Naive thymus-derived CD4-positive, alpha-beta T cell (primary cell): Measurements from ENCODE around the gene APH1B. TPM values are rescaled to one million over a fixed set of nuclear protein-coding genes. Genes with fewer than 3 reads are reported as not detected.

Experiments used
- ATAC-seq: fragments of 150-1000 bp; cut with Tn5 transposase; 2 replicates; pipeline ENCODE4 v1.10.0; 2021; ENCODE audit warnings: mild to moderate bottlenecking, moderate library complexity
- CTCF ChIA-PET: fragments of 350-600 bp; sonication (Branson Sonifier 250); formaldehyde crosslinking; loops from one replicate; lab custom pipeline; 2021; ENCODE audit warnings: antibody characterized with exemption; lab: Charles Lee
- POLR2A ChIA-PET: fragments of 350-600 bp; sonication (Branson Sonifier 250); formaldehyde crosslinking; loops from one replicate; lab custom pipeline; 2021; ENCODE audit warnings: antibody characterized with exemption, inconsistent platforms; lab: Charles Lee
- DNase-seq, 9 donors: peaks; one replicate each; pipeline versions ENCODE4 v3.0.0 to v3.0.0-alpha.2; 2020 to 2022; ENCODE audit warnings: mixed read lengths in 1 of 9
- H3K27ac ChIP-seq: one replicate; pipeline ENCODE4 v1.7.0; 2013; ENCODE audit warnings: mild to moderate bottlenecking, low read depth, low read length, moderate library complexity
- H3K27me3 ChIP-seq, 2 donors: one replicate each; pipeline ENCODE4 v1.7.0; 2013; ENCODE audit warnings: low read length in 2 of 2, mild to moderate bottlenecking in 2 of 2, moderate library complexity in 2 of 2; ENCODE audit not compliant: control insufficient read depth in 2 of 2, insufficient read depth in 2 of 2
- H3K36me3 ChIP-seq, 3 experiments: 1 replicate in 2 of 3; 2 replicates in 1 of 3; pipeline ENCODE4 v1.7.0; 2013; ENCODE audit warnings: low read length in 3 of 3, mild to moderate bottlenecking in 3 of 3, moderate library complexity in 1 of 3; ENCODE audit not compliant: insufficient read depth in 3 of 3, control insufficient read depth in 2 of 3
- H3K4me1 ChIP-seq, 2 donors: one replicate each; pipeline ENCODE4 v1.7.0; 2013; ENCODE audit warnings: low read length in 2 of 2, mild to moderate bottlenecking in 2 of 2, moderate library complexity in 1 of 2; ENCODE audit not compliant: control insufficient read depth in 2 of 2, insufficient read depth in 2 of 2
- H3K4me3 ChIP-seq: 2 replicates; pipeline ENCODE4 v1.7.0; 2013; ENCODE audit warnings: mild to moderate bottlenecking, low read length
- H3K9me3 ChIP-seq, 3 experiments: 1 replicate in 2 of 3; 2 replicates in 1 of 3; pipeline ENCODE4 v1.7.0; 2013; ENCODE audit warnings: low read length in 3 of 3; ENCODE audit not compliant: control insufficient read depth in 2 of 3
- H3K27ac Mint-ChIP-seq, 9 donors: one replicate each; pipeline ENCODE4 v1.8.0; 2020 to 2022; ENCODE audit warnings: mixed read lengths in 9 of 9, mild to moderate bottlenecking in 8 of 9, moderate library complexity in 5 of 9, inconsistent platforms in 2 of 9
- H3K27me3 Mint-ChIP-seq, 5 donors: one replicate each; pipeline ENCODE4 v1.8.0; 2021 to 2022; ENCODE audit warnings: mixed read lengths in 5 of 5, mild to moderate bottlenecking in 1 of 5
- H3K36me3 Mint-ChIP-seq, 5 donors: one replicate each; pipeline ENCODE4 v1.8.0; 2020 to 2022; ENCODE audit warnings: mixed read lengths in 5 of 5, mild to moderate bottlenecking in 3 of 5, inconsistent platforms in 1 of 5
- H3K4me1 Mint-ChIP-seq, 7 donors: one replicate each; pipeline ENCODE4 v1.8.0; 2020 to 2022; ENCODE audit warnings: mixed read lengths in 7 of 7, mild to moderate bottlenecking in 3 of 7, inconsistent platforms in 1 of 7
- H3K4me3 Mint-ChIP-seq, 10 donors: one replicate each; pipeline ENCODE4 v1.8.0; 2020 to 2022; ENCODE audit warnings: mild to moderate bottlenecking in 10 of 10, mixed read lengths in 10 of 10, moderate library complexity in 6 of 10, inconsistent platforms in 2 of 10
- H3K9me3 Mint-ChIP-seq, 11 donors: one replicate each; pipeline ENCODE4 v1.8.0; 2020 to 2022; ENCODE audit warnings: mixed read lengths in 11 of 11, mild to moderate bottlenecking in 4 of 11, inconsistent platforms in 1 of 11, moderate library complexity in 1 of 11
- intact Hi-C, 2 donors: fragments of 100-400 bp; cut with micrococcal nuclease; formaldehyde crosslinking; loops; one replicate each; pipeline ENCODE4 v1.15.1; 2023
- polyA plus RNA-seq, 2 donors: library from polyadenylated mRNA; unstranded; fragments of 300-500 nt; fragmentation: Illumina TruSeq; gene quantifications; one replicate each; pipeline ENCODE4 v1.2.3, GENCODE V29; 2021
- total RNA-seq, 6 experiments: library from RNA in 5 of 6; stranded (reverse) in 5 of 6; gene quantifications; 1 replicate in 5 of 6; 2 replicates in 1 of 6; pipeline ENCODE4 v1.2.3 and lab custom pipeline; 2021 to 2026

Gene APH1B
- total and polyA plus RNA-seq, 7 experiments from 2014 or later, result 9.9 to 29.9 (median 17.3) TPM

DNA sequence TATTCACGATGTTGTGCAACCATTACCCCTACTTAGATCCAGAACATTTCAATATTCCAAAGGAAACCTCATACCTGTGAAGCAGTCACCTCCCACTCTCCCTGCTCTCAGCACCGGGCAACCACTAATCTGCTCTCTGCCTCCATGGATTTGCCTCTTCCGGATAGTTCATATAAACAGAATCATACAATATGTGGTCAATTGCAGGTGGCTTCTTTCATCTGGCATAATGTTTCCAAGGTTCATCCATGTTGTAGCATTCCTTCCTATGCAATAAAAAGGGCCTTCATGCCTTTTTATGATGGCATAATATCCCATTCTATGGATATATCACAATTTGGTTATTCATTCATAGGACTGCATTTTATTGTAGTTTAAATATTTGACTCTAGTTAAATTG lies 80.3 kb downstream of the APH1B start:
- intact Hi-C loops, result no loop called here
- DNase-seq (no peak), ATAC-seq (no peak)
- peaks cover 0 to 24% (median 8%) of the 10 kb centered on the region in 5 donors for H3K27me3 Mint-ChIP-seq
- Histone ChIP-seq H3K27ac (no peak overlapping the region), H3K4me3 (no peak overlapping the region), H3K36me3 (no peaks in the 10 kb centered on the region), H3K4me1 (no peaks in the 10 kb centered on the region), H3K9me3 (no peaks in the 10 kb centered on the region), H3K27me3 (no peaks in the 10 kb centered on the region)
- no peaks in the 10 kb centered on the region for H3K36me3 Mint-ChIP-seq
- H3K4me1 Mint-ChIP-seq, result peaks cover 0 to 2% (median 0%) of the 10 kb centered on the region in 7 donors
- H3K9me3 Mint-ChIP-seq, result no peaks in the 10 kb centered on the region
- no peak overlapping the region for H3K27ac Mint-ChIP-seq
- no peak overlapping the region for H3K4me3 Mint-ChIP-seq
- ChIA-PET POLR2A (no interaction called here), CTCF (no interaction called here)

DNA sequence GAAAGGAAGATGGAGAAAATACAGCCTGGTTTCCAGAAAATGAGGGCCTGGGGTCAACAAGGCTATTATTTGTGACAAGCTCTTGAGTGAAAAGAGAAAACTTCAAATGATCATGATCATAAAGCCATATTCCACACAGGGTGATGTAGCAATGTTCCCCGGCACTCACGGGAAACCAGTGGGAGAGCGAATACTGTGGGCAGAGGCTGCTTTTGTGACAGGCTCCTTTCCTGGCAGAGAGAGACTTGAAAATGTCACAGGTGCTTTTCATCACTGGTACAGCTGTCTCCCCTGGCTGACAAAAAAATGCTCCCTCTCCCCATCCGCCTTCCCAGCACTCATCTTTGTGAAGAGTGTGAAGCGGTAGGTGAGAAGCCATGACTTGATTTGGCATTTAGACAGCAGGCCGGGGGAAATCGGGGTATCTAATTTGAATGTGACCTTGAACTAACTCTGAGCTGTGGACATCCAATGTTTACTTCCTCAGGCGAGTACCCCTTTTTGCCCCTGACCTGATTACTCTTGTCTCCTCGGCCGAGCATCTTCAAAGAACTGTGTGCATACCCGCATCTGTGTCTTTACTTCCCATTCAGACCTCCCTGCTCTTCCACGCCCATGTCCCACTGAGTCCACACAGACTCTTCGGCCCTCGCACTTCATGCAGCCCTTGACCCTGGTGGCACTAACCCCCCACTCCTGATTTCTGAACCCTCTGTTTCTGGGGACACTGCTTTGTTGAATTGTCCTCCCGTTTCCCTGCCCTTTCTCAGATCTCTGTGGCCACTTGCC lies 81.0 kb downstream of the APH1B start:
- Histone ChIP-seq H3K4me3 (no peak overlapping the region), H3K27me3 (no peaks in the 10 kb centered on the region), H3K9me3 (no peaks in the 10 kb centered on the region), H3K4me1 (no peaks in the 10 kb centered on the region), H3K27ac (no peak overlapping the region), H3K36me3 (no peaks in the 10 kb centered on the region)
- intact Hi-C loops, result no loop called here
- no peak for ATAC-seq
- ChIA-PET CTCF (no interaction called here), POLR2A (no interaction called here)
- DNase-seq, result no peak
- H3K27me3 Mint-ChIP-seq, result peaks cover 0 to 25% (median 8%) of the 10 kb centered on the region in 5 donors
- H3K36me3 Mint-ChIP-seq, result no peaks in the 10 kb centered on the region
- no peaks in the 10 kb centered on the region for H3K9me3 Mint-ChIP-seq
- peak overlapping the region in 1 of 9 donors; percentile 48 for H3K27ac Mint-ChIP-seq
- no peak overlapping the region for H3K4me3 Mint-ChIP-seq
- peaks cover 0 to 2% (median 0%) of the 10 kb centered on the region in 7 donors for H3K4me1 Mint-ChIP-seq

Other genes starting within 250 kb of the APH1B start
- gene TPM1, start 234.9 kb upstream of the APH1B start, total RNA-seq, result 10 to 100 TPM in 4 of 5 experiments, 1 to 10 TPM in 1; 6.0 to 24.7 (median 19.2) TPM
- 10 to 100 TPM in 1 of 2 donors, 1 to 10 TPM in 1; 8.6 to 10.9 TPM for gene TPM1, start 234.9 kb upstream of the APH1B start, polyA plus RNA-seq
- 10 to 100 TPM in 4 of 5 experiments, 1 to 10 TPM in 1; 9.8 to 23.2 (median 10.7) TPM for gene LACTB, start 155.7 kb upstream of the APH1B start, total RNA-seq
- 10 to 100 TPM in 1 of 2 donors, 1 to 10 TPM in 1; 8.2 to 10.3 TPM for gene LACTB, start 155.7 kb upstream of the APH1B start, polyA plus RNA-seq
- 100 to 1,000 TPM in 3 of 5 experiments, 10 to 100 TPM in 2; 38.7 to 248 (median 111) TPM for gene RPS27L, start 120.1 kb upstream of the APH1B start, total RNA-seq
- gene RPS27L, start 120.1 kb upstream of the APH1B start, polyA plus RNA-seq, result 100 to 1,000 TPM in 1 of 2 donors, 10 to 100 TPM in 1; 86.8 to 224 TPM
- gene RAB8B, start 88.0 kb upstream of the APH1B start, total RNA-seq, result 100 to 1,000 TPM in 1 of 5 experiments, 10 to 100 TPM in 4; 37.2 to 100 (median 71.3) TPM
- gene RAB8B, start 88.0 kb upstream of the APH1B start, polyA plus RNA-seq, result 10 to 100 TPM; 30.4 to 32.0 TPM
- under 1 TPM in 1 of 5 experiments, not detected in 4; 0.02 TPM for gene CA12, start 104.2 kb downstream of the APH1B start, total RNA-seq
- not detected for gene CA12, start 104.2 kb downstream of the APH1B start, polyA plus RNA-seq
- 100 to 1,000 TPM in 4 of 5 experiments, 10 to 100 TPM in 1; 64.2 to 288 (median 155) TPM for gene USP3, start 227.0 kb downstream of the APH1B start, total RNA-seq
- 10 to 100 TPM; 53.3 to 62.8 TPM for gene USP3, start 227.0 kb downstream of the APH1B start, polyA plus RNA-seq